Measurements from ENCODE around the gene RYR2.

RYR2 gene

GRCh38 chr1:237012788-237013383, 29.1 kb upstream of the RYR2 start:
- no peak overlapping the region for H3K4me3 ChIP-seq (ENCODE audit: low read depth, low read length)
- DNase-seq (ENCODE audit: low read depth), result peak; percentile 31
- TF ChIP-seq CTCF (IDR thresholded peaks at IDR 0.05; ENCODE audit: control insufficient read depth, extremely low read depth, insufficient read depth), result no peak

- H3K4me3 ChIP-seq (ENCODE audit: low read depth, low read length), result no peak overlapping the region
- DNase-seq (ENCODE audit: low read depth), result no peak
- TF ChIP-seq CTCF (IDR thresholded peaks at IDR 0.05; ENCODE audit: control insufficient read depth, extremely low read depth, insufficient read depth), result no peak
These were observed 28.4 kb upstream of the RYR2 start for GRCh38 chr1:237013608-237014007.

- no peak for TF ChIP-seq CTCF (IDR thresholded peaks at IDR 0.05; ENCODE audit: control insufficient read depth, extremely low read depth, insufficient read depth)
- no peak overlapping the region for H3K4me3 ChIP-seq (ENCODE audit: low read depth, low read length)
- DNase-seq (ENCODE audit: low read depth), result no peak
These were observed 25.4 kb upstream of the RYR2 start for GRCh38 chr1:237016626-237017025.

GRCh38 chr1:237018896-237019295, 23.1 kb upstream of the RYR2 start:
- no peak for TF ChIP-seq CTCF (IDR thresholded peaks at IDR 0.05; ENCODE audit: control insufficient read depth, extremely low read depth, insufficient read depth)
- H3K4me3 ChIP-seq (ENCODE audit: low read depth, low read length), result no peak overlapping the region

GRCh38 chr1:237025358-237026074, 16.5 kb upstream of the RYR2 start:
- DNase-seq (ENCODE audit: low read depth), result no peak
- H3K4me3 ChIP-seq (ENCODE audit: low read depth, low read length), result no peak overlapping the region
- no peak for TF ChIP-seq CTCF (IDR thresholded peaks at IDR 0.05; ENCODE audit: control insufficient read depth, extremely low read depth, insufficient read depth)

More at GRCh38 chr1:237018896-237019295, 23.1 kb upstream of the RYR2 start:
- no peak for DNase-seq (ENCODE audit: low read depth)

GRCh38 chr1:237029240-237029639, 12.7 kb upstream of the RYR2 start:
- no peak for TF ChIP-seq CTCF (IDR thresholded peaks at IDR 0.05; ENCODE audit: control insufficient read depth, extremely low read depth, insufficient read depth)
- no peak overlapping the region for H3K4me3 ChIP-seq (ENCODE audit: low read depth, low read length)

More at GRCh38 chr1:237029240-237029639, 12.7 kb upstream of the RYR2 start:
- peak; percentile 52 for DNase-seq (ENCODE audit: low read depth)
